GM04503 (cell line): ENCODE data around the gene MICAL2.
A peak's percentile ranks its signal among the peaks of the same experiment; 100 is the strongest.

Experiments used
- DNase-seq: peaks from one replicate; pipeline ENCODE4 v3.0.0-alpha.2; 2012; ENCODE audit warnings: low read depth

MICAL2 gene

DNA sequence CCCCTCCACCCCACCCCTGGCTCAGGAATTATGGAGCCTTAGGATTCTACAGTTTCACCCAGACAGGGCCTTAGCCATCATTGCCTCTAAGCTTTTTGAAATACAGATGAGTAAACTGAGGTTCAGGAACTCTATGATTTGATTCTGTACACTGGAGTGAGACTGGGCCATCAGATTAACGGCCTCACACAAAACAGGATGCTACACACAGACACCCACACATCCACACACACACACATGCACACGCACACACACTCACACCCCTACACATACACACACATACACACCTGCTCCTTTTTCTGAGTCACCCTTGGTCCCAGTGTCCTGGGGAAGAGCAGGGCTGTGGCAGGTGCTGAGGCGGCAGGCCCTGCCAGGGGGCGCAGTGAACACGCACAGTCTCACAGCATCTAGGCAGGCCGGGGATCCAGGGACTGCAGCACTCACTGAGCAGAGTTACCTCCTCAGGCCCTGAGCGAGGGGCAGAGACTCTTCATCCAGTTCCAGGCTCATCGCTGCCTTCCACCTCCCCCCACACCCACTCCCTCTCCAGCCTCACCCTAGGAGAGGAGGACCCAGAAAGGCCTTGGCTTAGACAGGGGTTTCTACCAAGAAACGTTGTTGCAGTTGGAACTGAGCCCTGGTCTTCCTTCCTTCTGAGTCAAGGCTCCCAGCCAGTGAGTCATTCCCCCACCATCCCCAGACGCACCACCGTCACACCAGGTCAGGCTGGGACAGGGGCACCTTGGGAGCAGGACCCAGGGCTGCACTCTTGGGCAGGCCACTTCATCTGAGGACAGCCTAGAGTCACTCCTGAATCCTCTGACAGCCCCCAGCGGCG lies 177.2 kb downstream of the MICAL2 start:
- peak; percentile 90 for DNase-seq

DNA sequence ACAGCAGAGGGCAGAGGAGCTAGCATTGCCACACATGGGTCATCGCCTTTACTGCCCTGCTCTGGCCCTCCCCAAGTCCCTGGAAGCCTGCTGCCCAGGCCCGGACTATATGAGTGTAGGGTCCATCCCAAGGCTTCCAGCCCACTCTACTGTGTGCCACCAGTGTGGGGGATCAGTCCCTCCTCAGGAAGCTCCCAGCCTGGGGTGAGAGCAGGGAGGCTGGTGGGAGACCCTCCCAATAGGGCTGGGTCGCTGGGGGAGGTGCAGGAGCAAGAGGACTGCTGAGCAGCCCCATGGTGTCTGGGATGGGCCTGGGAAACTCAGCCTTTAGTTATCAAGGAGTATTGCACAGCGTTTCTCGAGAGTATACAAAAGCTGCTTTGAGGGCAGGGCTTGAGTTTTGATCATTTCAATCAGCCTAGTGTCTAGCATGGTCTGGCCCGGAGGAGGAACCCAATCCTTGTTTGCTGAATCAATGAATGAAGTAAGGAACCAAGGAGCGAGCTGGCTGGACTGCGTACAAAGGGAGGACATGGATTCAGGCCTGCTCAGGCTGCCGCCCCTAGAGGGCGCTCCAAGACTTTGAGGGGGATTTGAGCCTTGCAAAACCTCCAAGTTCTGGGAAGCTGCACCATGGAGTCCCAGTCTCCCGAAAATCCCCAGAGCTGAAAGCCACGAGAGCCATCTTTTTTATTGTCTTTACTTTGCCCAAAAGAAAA lies 178.0 kb downstream of the MICAL2 start:
- DNase-seq: peak; percentile 78

DNA sequence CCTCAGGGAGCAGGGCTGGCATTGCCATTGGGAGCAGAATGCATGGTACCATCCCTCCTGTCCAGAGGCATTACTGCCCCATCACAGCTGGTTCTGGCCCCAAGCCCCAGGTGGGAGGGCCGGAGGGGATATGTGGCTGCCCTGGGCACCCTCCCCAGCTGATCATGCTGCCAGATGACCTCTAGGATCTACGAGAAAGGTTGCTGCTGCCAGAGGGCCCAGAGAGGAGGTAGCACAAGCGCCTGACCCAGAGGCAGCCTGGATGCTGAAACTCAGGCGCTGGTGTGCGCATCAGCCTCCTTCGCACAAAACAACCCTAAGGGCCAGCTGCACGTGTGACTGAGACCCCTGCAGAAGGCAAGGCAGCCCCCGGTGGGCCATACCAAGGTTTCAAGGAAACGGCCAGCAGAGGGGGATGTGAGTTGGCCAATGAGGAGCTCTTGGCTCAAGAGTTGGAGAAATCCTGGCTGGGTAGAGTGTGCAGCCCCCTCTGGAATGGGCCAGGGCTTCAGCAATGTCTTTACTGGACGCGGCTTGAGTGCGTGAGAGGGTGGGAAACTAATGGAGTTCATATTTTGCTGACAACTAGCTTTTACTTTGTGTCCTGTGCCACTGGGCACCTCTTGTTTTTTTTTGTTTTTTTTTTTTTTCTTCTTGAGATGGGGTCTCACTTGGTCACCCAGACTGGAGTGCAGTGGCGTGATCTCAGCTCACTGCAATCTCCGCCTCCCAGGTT lies 178.7 kb downstream of the MICAL2 start:
- no peak for DNase-seq

DNA sequence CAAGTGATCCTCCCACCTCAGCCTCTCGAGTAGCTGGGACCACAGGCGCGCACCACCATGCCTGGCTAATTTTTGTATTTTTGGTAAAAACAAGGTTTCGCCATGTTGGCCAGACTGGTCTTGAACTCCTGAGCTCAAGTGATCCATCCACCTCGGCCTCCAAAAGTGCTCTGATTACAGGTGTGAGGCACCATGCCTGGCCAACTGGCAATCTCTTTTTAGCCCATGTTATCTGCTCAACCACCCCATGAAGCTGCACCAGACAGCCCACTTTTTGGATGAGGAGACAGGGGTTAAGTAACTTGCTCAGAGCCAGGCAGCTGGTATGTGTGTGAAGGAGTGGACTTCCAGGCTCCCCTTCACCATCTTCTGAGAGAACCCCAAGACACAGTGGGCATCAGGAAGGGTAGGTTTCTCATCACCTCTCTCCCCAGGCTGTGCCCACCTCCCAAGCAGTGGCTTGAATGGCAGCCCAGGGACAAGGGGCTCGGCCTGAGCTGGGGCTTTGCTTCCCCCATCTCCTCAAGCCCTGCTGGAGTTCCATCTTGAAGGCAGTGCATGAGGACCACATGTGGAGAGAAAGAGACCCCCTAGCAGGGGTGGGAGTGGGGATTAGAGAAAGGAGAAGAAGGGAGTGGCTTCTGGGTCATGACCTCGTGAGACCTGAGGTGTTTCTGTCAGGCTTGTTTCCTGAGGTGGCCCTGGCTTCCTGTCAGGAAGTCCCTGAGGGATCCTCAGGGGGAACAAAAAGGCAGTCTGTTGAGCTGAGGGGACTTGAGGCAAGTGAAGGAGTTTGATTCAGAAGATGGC lies 179.5 kb downstream of the MICAL2 start:
- DNase-seq: no peak

DNA sequence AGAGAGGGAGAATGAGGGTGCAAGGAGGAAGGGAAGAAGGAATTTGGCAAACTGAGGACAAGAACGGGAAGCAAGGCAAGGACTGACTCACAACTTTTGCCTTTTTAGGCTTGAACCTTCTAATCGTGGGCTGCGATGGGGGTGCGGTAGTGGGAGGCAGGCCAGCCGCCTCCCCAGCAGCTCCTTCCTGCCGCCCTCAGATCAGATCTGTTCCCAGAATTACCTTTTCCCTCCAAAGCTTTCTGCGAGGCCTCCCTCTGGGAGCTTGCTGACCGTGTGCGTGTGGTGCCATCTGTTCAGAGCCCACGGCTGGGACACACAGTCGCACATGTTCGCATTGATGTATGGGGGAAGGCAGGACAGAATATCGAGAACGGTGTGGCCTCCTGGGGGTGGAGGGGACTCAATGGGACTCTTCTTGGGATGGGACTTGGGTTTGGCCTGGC lies 180.1 kb downstream of the MICAL2 start:
- no peak for DNase-seq

DNA sequence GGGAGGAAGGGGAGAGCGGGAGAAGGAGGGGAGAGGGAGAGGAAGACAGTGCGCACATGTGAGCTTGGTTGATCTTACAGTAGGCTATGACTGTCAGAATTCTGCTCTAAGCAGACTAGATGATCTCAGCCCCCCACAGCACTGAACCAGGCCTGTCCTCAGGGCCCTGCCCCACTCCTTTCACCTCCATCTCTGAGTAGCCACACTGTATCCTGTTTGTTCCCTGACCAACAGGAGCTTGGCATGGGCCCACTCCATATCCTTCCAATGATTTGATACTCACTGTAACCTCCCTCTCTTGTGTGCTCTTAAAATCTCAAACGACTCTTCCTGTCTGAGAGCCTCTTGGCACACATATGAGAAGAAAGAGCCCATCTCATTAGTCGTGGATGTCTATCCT lies 180.9 kb downstream of the MICAL2 start:
- no peak for DNase-seq

DNA sequence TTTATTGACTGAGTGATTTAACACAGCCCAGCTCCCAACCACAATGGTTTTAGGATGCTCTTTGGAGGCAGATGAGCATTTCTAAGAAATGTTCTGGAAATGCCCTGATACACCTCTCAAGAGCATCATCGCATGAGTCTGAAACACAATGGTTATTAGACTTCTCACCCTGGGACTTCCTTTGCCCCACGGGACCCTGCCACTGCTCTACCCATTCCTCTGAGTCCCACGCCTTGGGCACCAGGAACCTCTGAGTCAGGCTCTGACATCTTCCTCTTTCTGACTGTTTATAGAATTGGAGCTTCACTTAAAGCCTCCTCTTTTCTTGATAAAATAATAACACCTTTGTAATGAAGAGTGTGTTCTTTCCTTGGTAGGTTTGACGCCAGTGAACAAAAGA lies 181.4 kb downstream of the MICAL2 start:
- no peak for DNase-seq

DNA sequence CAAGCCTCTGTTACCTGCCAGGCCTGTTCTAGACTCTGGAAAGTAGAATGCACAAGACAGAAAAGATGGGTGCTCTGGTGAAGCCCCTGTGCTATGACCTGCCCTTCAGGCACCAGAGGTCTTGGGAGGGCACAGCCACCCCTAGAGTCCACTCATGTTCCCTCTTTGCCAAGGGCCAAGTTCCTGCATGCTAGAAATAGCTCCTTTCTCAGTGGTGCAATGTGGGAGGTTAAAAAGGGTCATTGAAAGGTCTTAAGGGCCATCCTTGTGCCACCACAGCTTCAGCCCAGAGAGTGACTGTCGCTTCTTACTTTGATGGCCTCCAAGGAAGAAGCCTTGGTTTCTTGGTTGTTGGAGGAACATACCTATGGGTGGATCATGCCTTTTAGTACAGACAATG lies 182.4 kb downstream of the MICAL2 start:
- DNase-seq: no peak

DNA sequence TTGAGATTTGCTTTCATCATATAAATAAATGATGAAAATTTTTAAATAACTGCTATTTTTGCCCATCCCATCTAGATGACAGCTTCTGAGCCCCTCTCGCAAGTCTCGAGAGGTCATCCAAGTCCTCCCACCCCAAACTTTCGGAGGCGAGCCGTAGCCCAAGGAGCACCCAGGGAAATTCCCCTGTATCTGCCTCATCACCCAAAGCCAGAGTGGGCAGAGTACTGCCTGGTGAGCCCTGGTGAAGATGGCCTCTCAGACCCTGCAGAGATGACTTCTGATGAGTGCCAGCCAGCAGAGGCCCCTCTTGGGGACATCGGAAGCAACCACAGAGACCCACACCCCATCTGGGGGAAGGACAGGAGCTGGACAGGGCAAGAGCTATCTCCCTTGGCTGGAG lies 183.1 kb downstream of the MICAL2 start:
- DNase-seq: no peak

DNA sequence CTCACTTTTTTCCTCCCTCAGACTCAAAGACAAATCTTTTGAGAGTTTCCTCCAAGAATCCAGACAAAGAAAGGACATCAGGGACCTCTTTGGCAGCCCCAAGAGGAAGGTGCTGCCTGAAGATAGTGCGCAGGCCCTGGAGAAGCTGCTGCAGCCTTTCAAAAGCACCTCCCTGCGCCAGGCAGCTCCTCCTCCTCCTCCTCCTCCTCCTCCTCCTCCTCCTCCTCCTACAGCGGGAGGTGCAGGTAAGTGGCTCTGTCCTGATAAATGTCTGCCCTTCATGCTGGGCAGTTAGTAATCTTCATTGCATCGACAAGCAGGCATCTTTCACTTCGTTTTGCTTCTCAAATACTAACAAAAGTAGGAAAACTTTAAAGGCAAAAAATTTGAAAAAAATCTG lies 184.2 kb downstream of the MICAL2 start:
- no peak for DNase-seq

DNA sequence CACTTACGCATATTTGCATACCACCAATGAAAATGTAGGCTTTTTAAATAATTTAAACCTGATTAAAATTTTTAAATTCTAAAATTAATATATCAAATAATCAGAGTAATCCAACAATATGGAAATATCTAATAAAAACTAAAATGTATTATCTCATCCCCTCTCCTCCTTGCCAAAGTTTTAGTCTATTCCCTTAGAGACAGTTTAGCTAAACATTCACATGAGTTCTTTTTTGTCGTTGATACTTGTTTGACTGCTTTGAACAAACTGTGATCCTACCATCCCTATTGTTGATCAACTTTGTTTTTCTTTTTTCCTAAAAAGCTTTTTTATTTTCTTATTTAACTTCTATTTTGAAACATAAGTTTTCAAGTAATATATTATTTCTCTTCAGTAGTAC lies 185.6 kb downstream of the MICAL2 start:
- DNase-seq: no peak

DNA sequence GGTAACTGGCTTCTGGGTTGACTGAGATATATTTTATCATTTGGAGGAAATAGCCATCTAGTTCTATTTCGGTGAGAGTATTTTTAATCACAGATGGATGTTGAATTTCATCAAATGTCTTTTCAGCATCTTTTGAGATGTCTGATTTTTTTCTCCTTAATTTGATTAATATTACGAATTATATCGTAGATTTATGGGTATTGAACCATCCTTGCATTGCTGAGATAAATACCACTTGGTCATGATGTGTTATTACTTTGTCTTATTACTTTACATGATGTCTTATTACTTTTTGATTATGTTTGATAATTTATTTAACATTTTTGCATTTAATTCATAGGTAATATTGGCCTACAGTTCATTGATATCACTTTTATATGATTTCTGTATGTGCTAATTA lies 188.2 kb downstream of the MICAL2 start:
- no peak for DNase-seq

DNA sequence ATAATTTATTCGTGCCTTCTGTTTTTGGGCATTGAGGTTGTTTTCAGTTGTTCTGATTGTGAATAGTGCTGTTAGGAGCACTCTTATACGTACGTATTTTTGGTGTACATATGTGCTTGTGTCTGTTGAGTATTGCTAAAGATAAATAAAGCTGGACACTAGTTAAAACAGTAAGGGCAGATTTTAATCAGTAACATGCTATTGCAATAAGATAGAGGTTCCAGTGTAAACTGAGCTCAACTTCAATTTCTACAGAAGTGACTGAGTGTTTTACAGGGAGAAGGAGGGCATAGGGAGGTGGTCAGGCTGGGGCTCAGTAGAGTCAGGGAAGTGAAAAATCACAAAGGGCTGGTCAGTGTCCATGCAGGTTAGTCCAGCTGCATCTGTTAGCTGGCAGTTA lies 191.0 kb downstream of the MICAL2 start:
- no peak for DNase-seq

DNA sequence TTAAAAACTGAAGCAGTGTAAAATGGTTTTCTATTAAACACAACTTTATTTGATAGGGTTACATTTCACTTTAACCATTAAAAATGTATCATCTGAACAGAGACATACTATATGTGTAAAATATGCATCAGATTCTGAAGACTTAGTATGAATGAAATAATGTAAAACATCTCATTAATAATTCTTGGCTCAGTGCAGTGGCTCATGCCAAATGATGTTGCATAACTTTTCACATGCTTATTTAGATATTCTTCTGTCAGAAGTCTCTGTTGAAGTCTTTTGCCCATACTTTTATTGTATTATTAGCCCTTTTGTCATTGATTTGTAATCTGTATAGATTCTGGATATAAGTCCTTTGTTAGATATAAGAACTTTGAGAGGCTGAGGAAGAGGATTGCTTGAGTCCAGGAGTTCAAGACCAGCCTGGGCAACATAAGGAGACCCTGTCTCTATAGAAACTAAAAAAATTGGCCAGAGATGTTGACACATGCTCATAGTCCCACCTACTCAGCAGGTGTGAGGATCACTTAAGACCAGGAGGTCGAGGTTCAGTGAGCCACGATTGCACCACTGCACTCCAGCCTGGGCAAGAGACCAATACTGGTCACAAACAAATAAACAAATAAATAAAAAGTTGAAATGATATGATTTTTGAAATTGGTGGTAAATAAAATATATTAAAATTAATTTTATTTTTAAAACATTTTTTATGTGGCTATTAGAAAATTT lies 193.2 kb downstream of the MICAL2 start:
- DNase-seq: no peak

DNA sequence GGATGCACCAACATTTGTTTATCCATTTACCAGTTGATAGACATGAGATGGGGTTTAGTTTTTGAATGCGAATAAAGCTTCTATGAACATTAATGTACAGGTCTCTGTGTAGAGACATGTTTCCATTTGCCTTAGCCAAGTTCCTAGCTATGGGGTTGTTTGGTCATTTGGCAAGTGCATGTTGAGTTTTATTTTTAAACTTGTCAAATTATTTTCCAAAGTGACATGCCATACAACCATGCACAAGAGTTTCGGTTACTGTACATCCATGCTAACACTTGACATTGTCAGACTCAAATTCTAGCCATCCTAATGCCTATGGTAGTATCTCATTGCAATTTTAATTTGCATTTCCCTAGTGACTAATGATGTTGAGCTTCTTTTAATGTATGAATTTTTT lies 196.4 kb downstream of the MICAL2 start:
- DNase-seq: no peak

DNA sequence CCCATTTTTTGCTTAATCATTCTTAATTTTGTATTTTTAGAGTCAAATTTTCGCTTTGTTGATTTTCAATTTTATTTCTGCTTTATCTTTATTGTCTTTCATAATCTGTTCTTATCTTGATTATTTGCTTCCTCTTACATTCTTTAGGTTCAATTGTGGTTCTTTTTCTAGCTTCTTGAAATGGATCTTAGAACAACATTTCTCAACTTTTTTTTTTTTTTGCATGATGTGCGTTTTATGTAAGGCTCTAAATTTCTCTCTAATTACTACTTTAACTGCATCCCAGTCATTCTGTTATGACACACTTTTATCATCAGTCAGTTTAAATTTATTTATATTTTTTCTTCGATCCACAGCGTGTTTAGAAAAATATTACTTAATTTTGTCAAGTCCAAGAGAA lies 201.7 kb downstream of the MICAL2 start:
- no peak for DNase-seq
